Stimulated activated CD8-positive, alpha-beta memory T cell treated with anti-CD3 and anti-CD28 coated beads, Interleukin-15, amount 100 ng/mL, for 4 hours (primary cell): Measurements from ENCODE around the gene CDK19.
"Not testable (repeated sequence)": the region's sequence is repeated elsewhere in the genome, so short reads cannot be mapped to it uniquely, and the experiment has no call there.

Experiments used
- DNase-seq, 2 donors: peaks; one replicate each; pipeline ENCODE4 v3.0.0-alpha.2; 2020; ENCODE audit warnings: low read depth in 2 of 2

Gene CDK19

GRCh38 chr6:110577596-110578167 is 237.6 kb downstream of the CDK19 start:
- DNase-seq, result not testable (repeated sequence)

GRCh38 chr6:110575925-110576463 is 239.3 kb downstream of the CDK19 start:
- DNase-seq, result no peak

- DNase-seq, result no peak
These were observed 240.5 kb downstream of the CDK19 start for GRCh38 chr6:110574817-110575216.

GRCh38 chr6:110573537-110573936 is 241.7 kb downstream of the CDK19 start:
- DNase-seq, result no peak

- DNase-seq, result no peak
These were observed 242.1 kb downstream of the CDK19 start for GRCh38 chr6:110573136-110573535.

GRCh38 chr6:110567957-110568696 is 247.1 kb downstream of the CDK19 start:
- no peak for DNase-seq

- DNase-seq, result no peak
These were observed 248.7 kb downstream of the CDK19 start for GRCh38 chr6:110566346-110567125.

GRCh38 chr6:110564703-110565421 is 250.4 kb downstream of the CDK19 start:
- no peak for DNase-seq

GRCh38 chr6:110563711-110564110 is 251.6 kb downstream of the CDK19 start:
- DNase-seq, result no peak

- no peak for DNase-seq
These were observed 252.9 kb downstream of the CDK19 start for GRCh38 chr6:110562316-110562915.

GRCh38 chr6:110561696-110562095 is 253.6 kb downstream of the CDK19 start:
- no peak for DNase-seq

- no peak for DNase-seq
These were observed 254.3 kb downstream of the CDK19 start for GRCh38 chr6:110561008-110561396.

- no peak for DNase-seq
These were observed 254.8 kb downstream of the CDK19 start for GRCh38 chr6:110560239-110561007.
